ENCODE measurements around the gene DOCK10. TPM values are rescaled to one million over a fixed set of nuclear protein-coding genes. Genes with fewer than 3 reads are reported as not detected.

Gene DOCK10
- total RNA-seq, 1 donor from 2014 or later: 14.3 TPM

GRCh38 chr2:224958462-224958857, 83.8 kb downstream of the DOCK10 start:
- Mint-ChIP-seq H3K4me3 (ENCODE audit: unreplicated experiment) (no peak overlapping the region), H3K9me3 (ENCODE audit: low read depth) (no peaks in the 10 kb centered on the region), H3K27ac (ENCODE audit: unreplicated experiment) (no peak overlapping the region), H3K27me3 (ENCODE audit: low read depth) (no peaks in the 10 kb centered on the region), H3K36me3 (ENCODE audit: low read depth) (no peaks in the 10 kb centered on the region), H3K4me1 (ENCODE audit: low read depth) (peaks cover 23% of the 10 kb centered on the region)
- no peak for TF ChIP-seq CTCF (IDR thresholded peaks at IDR 0.05)
- no peak for DNase-seq (ENCODE audit: low spot score)

GRCh38 chr2:224957540-224958461, 84.5 kb downstream of the DOCK10 start:
- H3K36me3 Mint-ChIP-seq (ENCODE audit: low read depth): no peaks in the 10 kb centered on the region
- no peak overlapping the region for H3K4me3 Mint-ChIP-seq (ENCODE audit: unreplicated experiment)
- DNase-seq (ENCODE audit: low spot score): no peak
- no peak overlapping the region for H3K27ac Mint-ChIP-seq (ENCODE audit: unreplicated experiment)
- TF ChIP-seq CTCF (IDR thresholded peaks at IDR 0.05): no peak
- H3K27me3 Mint-ChIP-seq (ENCODE audit: low read depth): no peaks in the 10 kb centered on the region
- peaks cover 23% of the 10 kb centered on the region for H3K4me1 Mint-ChIP-seq (ENCODE audit: low read depth)
- no peaks in the 10 kb centered on the region for H3K9me3 Mint-ChIP-seq (ENCODE audit: low read depth)

GRCh38 chr2:224956706-224957105, 85.6 kb downstream of the DOCK10 start:
- Mint-ChIP-seq H3K36me3 (ENCODE audit: low read depth) (no peaks in the 10 kb centered on the region), H3K9me3 (ENCODE audit: low read depth) (no peaks in the 10 kb centered on the region), H3K4me1 (ENCODE audit: low read depth) (peaks cover 26% of the 10 kb centered on the region), H3K27me3 (ENCODE audit: low read depth) (no peaks in the 10 kb centered on the region), H3K4me3 (ENCODE audit: unreplicated experiment) (no peak overlapping the region), H3K27ac (ENCODE audit: unreplicated experiment) (no peak overlapping the region)
- TF ChIP-seq CTCF (IDR thresholded peaks at IDR 0.05): no peak
- no peak for DNase-seq (ENCODE audit: low spot score)

- H3K36me3 Mint-ChIP-seq (ENCODE audit: low read depth): no peaks in the 10 kb centered on the region
- DNase-seq (ENCODE audit: low spot score): no peak
- no peaks in the 10 kb centered on the region for H3K9me3 Mint-ChIP-seq (ENCODE audit: low read depth)
- H3K27me3 Mint-ChIP-seq (ENCODE audit: low read depth): no peaks in the 10 kb centered on the region
- peaks cover 29% of the 10 kb centered on the region for H3K4me1 Mint-ChIP-seq (ENCODE audit: low read depth)
- H3K4me3 Mint-ChIP-seq (ENCODE audit: unreplicated experiment): no peak overlapping the region
- TF ChIP-seq CTCF (IDR thresholded peaks at IDR 0.05): no peak
- H3K27ac Mint-ChIP-seq (ENCODE audit: unreplicated experiment): no peak overlapping the region
Measured at GRCh38 chr2:224954980-224955379, 87.3 kb downstream of the DOCK10 start.

GRCh38 chr2:224952936-224953657, 89.2 kb downstream of the DOCK10 start:
- no peak for DNase-seq (ENCODE audit: low spot score)
- Mint-ChIP-seq H3K4me3 (ENCODE audit: unreplicated experiment) (no peak overlapping the region), H3K27ac (ENCODE audit: unreplicated experiment) (no peak overlapping the region), H3K36me3 (ENCODE audit: low read depth) (no peaks in the 10 kb centered on the region), H3K9me3 (ENCODE audit: low read depth) (no peaks in the 10 kb centered on the region), H3K27me3 (ENCODE audit: low read depth) (no peaks in the 10 kb centered on the region), H3K4me1 (ENCODE audit: low read depth) (peaks cover 21% of the 10 kb centered on the region)
- no peak for TF ChIP-seq CTCF (IDR thresholded peaks at IDR 0.05)
